ENCODE measurements around the gene MTA3.

DNA sequence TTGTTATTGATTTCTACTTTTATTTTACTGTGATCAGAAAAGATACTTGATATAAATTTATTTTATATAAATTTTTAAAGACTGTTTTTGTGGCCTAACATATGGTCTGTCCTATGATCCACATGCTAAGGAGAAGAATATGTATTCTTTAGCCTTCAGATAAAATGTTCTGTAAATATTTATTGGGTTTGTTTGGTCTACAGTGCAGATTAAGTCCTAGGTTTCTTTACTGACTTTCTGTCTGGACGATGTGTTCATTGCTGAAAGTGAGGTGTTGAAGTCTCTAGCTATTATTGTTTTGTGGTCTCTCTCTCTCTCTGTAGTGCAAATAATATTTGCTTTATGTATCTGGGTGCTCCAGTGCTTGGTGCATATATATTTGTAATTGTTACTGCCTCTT, 165.4 kb downstream of the MTA3 start:
- TF ChIP-seq GATA2 (IDR thresholded peaks at IDR 0.05; ENCODE audit: low read depth, low read length) (no peak), GATA3 (IDR thresholded peaks at IDR 0.05; ENCODE audit: low read depth, low read length) (no peak)
